HL-60 (cell line): ENCODE measurements around the gene PTPRN.
A peak's percentile ranks its signal among the peaks of the same experiment; 100 is the strongest.

Source experiments
- DNase-seq, 2 experiments: peaks; one replicate each; pipeline ENCODE4 v3.0.0-alpha.2; 2010 to 2020; ENCODE audit warnings: low read depth in 1 of 2, low spot score in 1 of 2
- H3K27ac ChIP-seq: fragments of 250-450 bp; sonication (Bioruptor Pico); replicated peaks from 2 replicates; pipeline ENCODE4 v1.5.1; 2020; ENCODE audit warnings: mild to moderate bottlenecking, moderate library complexity
- H3K27me3 ChIP-seq: fragments of 250-450 bp; sonication (Bioruptor Pico); 2 replicates; pipeline ENCODE4 v1.5.1; 2021; ENCODE audit warnings: mild to moderate bottlenecking, moderate library complexity; ENCODE audit not compliant: insufficient read depth, poor library complexity, severe bottlenecking
- H3K4me3 ChIP-seq: replicated peaks from 2 replicates; pipeline ENCODE4 v1.5.1; 2011; ENCODE audit warnings: mild to moderate bottlenecking, control low read depth, low read length; ENCODE audit not compliant: insufficient read depth
- CTCF ChIP-seq: IDR thresholded peaks from one replicate; pipeline ENCODE4 v1.5.1; 2011; ENCODE audit warnings: low read length, control low read depth, inconsistent platforms; ENCODE audit not compliant: insufficient read depth
- GABPA ChIP-seq: IDR thresholded peaks from 2 replicates; pipeline ENCODE4 v1.6.1; 2012; ENCODE audit warnings: low read depth
- POLR2AphosphoS5 ChIP-seq: IDR thresholded peaks from 2 replicates; pipeline ENCODE4 v1.6.1; 2012; ENCODE audit warnings: low read depth
- REST ChIP-seq: IDR thresholded peaks from 2 replicates; pipeline ENCODE4 v1.6.1; 2012; ENCODE audit warnings: low read depth; ENCODE audit not compliant: insufficient replicate concordance
- SPI1 ChIP-seq: IDR thresholded peaks from 2 replicates; pipeline ENCODE4 v1.6.1; 2012; ENCODE audit warnings: low read depth, mild to moderate bottlenecking, borderline replicate concordance

PTPRN gene

GRCh38 chr2:219250049-219250781 is 59.0 kb downstream of the PTPRN start:
- DNase-seq: peak in 1 of 2 experiments; percentile 71
- peak overlapping the region; percentile 2 for H3K4me3 ChIP-seq
- TF ChIP-seq POLR2AphosphoS5 (no peak), CTCF (no peak), REST (no peak), SPI1 (no peak), GABPA (no peak)
- H3K27me3 ChIP-seq: no peaks in the 10 kb centered on the region
- H3K27ac ChIP-seq: peak overlapping the region; percentile 84

- Histone ChIP-seq H3K27ac (peak overlapping the region; percentile 84), H3K4me3 (peak overlapping the region; percentile 2)
- DNase-seq: peak in 1 of 2 experiments; percentile 95
Observed at GRCh38 chr2:219249203-219249980, 59.8 kb downstream of the PTPRN start.

More at GRCh38 chr2:219249203-219249980, 59.8 kb downstream of the PTPRN start:
- no peaks in the 10 kb centered on the region for H3K27me3 ChIP-seq
- no peak for TF ChIP-seq REST
- no peak for TF ChIP-seq GABPA
- no peak; the same call in 1 of the 2 replicates for TF ChIP-seq SPI1
- peak; percentile 34; the same call in 1 of the 2 replicates for TF ChIP-seq POLR2AphosphoS5
- TF ChIP-seq CTCF: no peak
